NT2/D1 (cell line): Measurements from ENCODE around the gene PAK3.

Experiments
- DNase-seq: peaks from one replicate; pipeline ENCODE4 v3.0.0-alpha.2; 2011; ENCODE audit warnings: low read depth, low spot score
- H3K27me3 ChIP-seq: 2 replicates; pipeline ENCODE4 v1.6.0; 2011; ENCODE audit warnings: mild to moderate bottlenecking; ENCODE audit not compliant: insufficient read length, insufficient read depth
- H3K36me3 ChIP-seq: 2 replicates; pipeline ENCODE4 v1.6.1; 2011; ENCODE audit warnings: mild to moderate bottlenecking, low read length, mixed read lengths; ENCODE audit not compliant: insufficient read depth, insufficient read length
- H3K4me1 ChIP-seq: 2 replicates; pipeline ENCODE4 v1.5.1; 2011; ENCODE audit not compliant: insufficient read depth, insufficient read length
- H3K4me3 ChIP-seq: 2 replicates; pipeline ENCODE4 v1.5.1; 2011; ENCODE audit warnings: low read depth; ENCODE audit not compliant: insufficient read length
- H3K9ac ChIP-seq: 2 replicates; pipeline ENCODE4 v1.6.0; 2011; ENCODE audit warnings: low read depth; ENCODE audit not compliant: insufficient read length
- H3K9me3 ChIP-seq: 2 replicates; pipeline ENCODE4 v1.5.1; 2011; ENCODE audit warnings: mild to moderate bottlenecking, low read length; ENCODE audit not compliant: insufficient read depth
- SUZ12 ChIP-seq: IDR thresholded peaks from 2 replicates; pipeline ENCODE4 v1.6.1; 2011; ENCODE audit not compliant: insufficient read length, insufficient read depth; ENCODE audit errors: extremely low read depth
- YY1 ChIP-seq: IDR thresholded peaks from 2 replicates; pipeline ENCODE4 v1.6.1; 2011; ENCODE audit not compliant: insufficient read length, insufficient read depth
- ZNF274 ChIP-seq: IDR thresholded peaks from 2 replicates; pipeline ENCODE4 v1.6.1; 2011; ENCODE audit warnings: mild to moderate bottlenecking, low read depth, low read length

The PAK3 gene

GRCh38 chrX:111169141-111169540 lies 73.2 kb downstream of the PAK3 start:
- Histone ChIP-seq H3K9ac (no peak overlapping the region), H3K4me1 (no peaks in the 10 kb centered on the region), H3K27me3 (no peaks in the 10 kb centered on the region), H3K4me3 (no peak overlapping the region), H3K36me3 (no peaks in the 10 kb centered on the region), H3K9me3 (no peaks in the 10 kb centered on the region)
- DNase-seq, result no peak
- TF ChIP-seq ZNF274, result no peak
- TF ChIP-seq YY1, result no peak
- TF ChIP-seq SUZ12, result no peak

GRCh38 chrX:111170017-111170416 lies 74.0 kb downstream of the PAK3 start:
- TF ChIP-seq SUZ12 (no peak), YY1 (no peak), ZNF274 (no peak)
- Histone ChIP-seq H3K4me3 (no peak overlapping the region), H3K36me3 (no peaks in the 10 kb centered on the region), H3K4me1 (no peaks in the 10 kb centered on the region), H3K9me3 (no peaks in the 10 kb centered on the region), H3K9ac (no peak overlapping the region), H3K27me3 (no peaks in the 10 kb centered on the region)
- DNase-seq, result no peak

GRCh38 chrX:111180750-111181240 lies 84.8 kb downstream of the PAK3 start:
- Histone ChIP-seq H3K4me1 (no peaks in the 10 kb centered on the region), H3K27me3 (no peaks in the 10 kb centered on the region), H3K36me3 (no peaks in the 10 kb centered on the region), H3K9me3 (no peaks in the 10 kb centered on the region), H3K4me3 (no peak overlapping the region), H3K9ac (no peak overlapping the region)
- no peak for DNase-seq
- TF ChIP-seq ZNF274, result no peak
- no peak for TF ChIP-seq SUZ12
- no peak for TF ChIP-seq YY1

GRCh38 chrX:111181951-111182350 lies 86.0 kb downstream of the PAK3 start:
- Histone ChIP-seq H3K9me3 (no peaks in the 10 kb centered on the region), H3K9ac (no peak overlapping the region), H3K27me3 (no peaks in the 10 kb centered on the region), H3K36me3 (no peaks in the 10 kb centered on the region), H3K4me1 (no peaks in the 10 kb centered on the region), H3K4me3 (no peak overlapping the region)
- DNase-seq, result no peak
- no peak for TF ChIP-seq SUZ12
- no peak for TF ChIP-seq ZNF274
- TF ChIP-seq YY1, result no peak

- no peak overlapping the region for H3K4me3 ChIP-seq
Observed at GRCh38 chrX:111182997-111183396, 87.0 kb downstream of the PAK3 start.

GRCh38 chrX:111191598-111191997 lies 95.6 kb downstream of the PAK3 start:
- Histone ChIP-seq H3K27me3 (no peaks in the 10 kb centered on the region), H3K4me3 (no peak overlapping the region), H3K9me3 (no peaks in the 10 kb centered on the region), H3K36me3 (no peaks in the 10 kb centered on the region), H3K9ac (no peak overlapping the region), H3K4me1 (no peaks in the 10 kb centered on the region)
- no peak for TF ChIP-seq SUZ12
- no peak for TF ChIP-seq YY1
- no peak for TF ChIP-seq ZNF274
- no peak for DNase-seq

More at GRCh38 chrX:111182997-111183396, 87.0 kb downstream of the PAK3 start:
- Histone ChIP-seq H3K9ac (no peak overlapping the region), H3K27me3 (no peaks in the 10 kb centered on the region), H3K4me1 (no peaks in the 10 kb centered on the region), H3K36me3 (no peaks in the 10 kb centered on the region), H3K9me3 (no peaks in the 10 kb centered on the region)
- TF ChIP-seq SUZ12, result no peak
- no peak for TF ChIP-seq ZNF274
- TF ChIP-seq YY1, result no peak
- DNase-seq, result no peak

GRCh38 chrX:111199505-111199904 lies 103.5 kb downstream of the PAK3 start:
- no peaks in the 10 kb centered on the region for H3K27me3 ChIP-seq
- no peak for DNase-seq
- no peaks in the 10 kb centered on the region for H3K36me3 ChIP-seq
- TF ChIP-seq YY1 (no peak), ZNF274 (no peak), SUZ12 (no peak)
- no peak overlapping the region for H3K9ac ChIP-seq
- no peaks in the 10 kb centered on the region for H3K9me3 ChIP-seq
- H3K4me1 ChIP-seq, result no peaks in the 10 kb centered on the region
- no peak overlapping the region for H3K4me3 ChIP-seq

GRCh38 chrX:111200327-111200726 lies 104.3 kb downstream of the PAK3 start:
- TF ChIP-seq ZNF274 (no peak), YY1 (no peak), SUZ12 (no peak)
- DNase-seq, result no peak
- H3K4me1 ChIP-seq, result no peaks in the 10 kb centered on the region
- no peaks in the 10 kb centered on the region for H3K9me3 ChIP-seq
- no peak overlapping the region for H3K4me3 ChIP-seq
- no peaks in the 10 kb centered on the region for H3K27me3 ChIP-seq
- no peak overlapping the region for H3K9ac ChIP-seq
- H3K36me3 ChIP-seq, result no peaks in the 10 kb centered on the region
